GM18511 (cell line): ENCODE measurements around the gene AZI2.
A peak's percentile ranks its signal among the peaks of the same experiment; 100 is the strongest.

ENCODE experiments used
- ATAC-seq: cut with Tn5 transposase; IDR thresholded peaks from one replicate; pipeline ENCODE4 v1.9.1; 2021; ENCODE audit warnings: mild to moderate bottlenecking, moderate library complexity; ENCODE audit not compliant: unreplicated experiment

AZI2 gene, protein sequence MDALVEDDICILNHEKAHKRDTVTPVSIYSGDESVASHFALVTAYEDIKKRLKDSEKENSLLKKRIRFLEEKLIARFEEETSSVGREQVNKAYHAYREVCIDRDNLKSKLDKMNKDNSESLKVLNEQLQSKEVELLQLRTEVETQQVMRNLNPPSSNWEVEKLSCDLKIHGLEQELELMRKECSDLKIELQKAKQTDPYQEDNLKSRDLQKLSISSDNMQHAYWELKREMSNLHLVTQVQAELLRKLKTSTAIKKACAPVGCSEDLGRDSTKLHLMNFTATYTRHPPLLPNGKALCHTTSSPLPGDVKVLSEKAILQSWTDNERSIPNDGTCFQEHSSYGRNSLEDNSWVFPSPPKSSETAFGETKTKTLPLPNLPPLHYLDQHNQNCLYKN

DNA sequence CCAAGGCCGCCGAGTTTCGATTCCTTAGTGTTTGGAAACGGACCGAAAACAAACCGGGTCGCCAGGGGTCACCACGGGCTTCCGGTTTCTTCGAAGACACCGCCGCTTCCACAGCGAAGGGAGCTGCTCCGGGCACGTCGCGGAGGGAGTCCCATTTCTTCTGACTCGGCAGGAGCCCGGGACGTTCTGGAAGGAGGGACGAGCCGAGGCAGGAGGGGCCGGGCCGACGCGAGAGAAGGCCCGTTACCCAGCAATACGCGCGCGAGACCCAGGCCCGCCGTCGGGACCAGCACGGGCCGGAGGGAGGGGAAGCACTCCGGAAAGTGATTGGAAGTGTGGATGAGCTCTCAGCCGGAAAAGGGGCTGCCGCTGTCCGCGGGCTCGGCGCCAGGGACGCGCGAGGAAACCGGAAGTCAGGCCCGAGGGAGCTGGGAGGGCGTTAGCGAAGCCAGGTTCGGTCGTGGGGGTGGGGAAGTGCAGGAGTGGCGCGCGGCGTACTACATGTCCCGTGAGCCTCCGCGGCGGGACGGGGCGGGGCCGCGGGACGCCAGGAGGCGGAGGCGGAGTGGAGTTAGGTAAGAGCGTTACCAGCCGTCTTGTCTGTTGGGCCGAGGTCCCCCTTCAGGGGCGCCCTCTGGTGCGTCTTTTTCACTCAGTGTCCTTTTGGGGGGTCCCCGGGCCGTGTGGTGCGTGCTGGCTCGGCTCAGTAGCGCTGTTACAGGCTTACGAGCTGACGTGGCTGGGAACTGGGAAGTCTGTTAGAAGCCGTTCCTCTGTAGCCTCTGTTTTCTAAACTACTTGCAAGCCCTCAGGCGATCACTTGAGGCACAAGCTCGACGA, at the start of gene AZI2, which contains the start of gene ZCWPW2:
AZI2 (minus strand) TSS at position 196 of the 840 bp plus-strand sequence. CDS start 8,207 bp downstream, outside the sequence.
ZCWPW2 (plus strand) TSS at position 93 of the 840 bp plus-strand sequence. CDS start 64,348 bp downstream, outside the sequence.
- peak; percentile 91 for ATAC-seq

DNA sequence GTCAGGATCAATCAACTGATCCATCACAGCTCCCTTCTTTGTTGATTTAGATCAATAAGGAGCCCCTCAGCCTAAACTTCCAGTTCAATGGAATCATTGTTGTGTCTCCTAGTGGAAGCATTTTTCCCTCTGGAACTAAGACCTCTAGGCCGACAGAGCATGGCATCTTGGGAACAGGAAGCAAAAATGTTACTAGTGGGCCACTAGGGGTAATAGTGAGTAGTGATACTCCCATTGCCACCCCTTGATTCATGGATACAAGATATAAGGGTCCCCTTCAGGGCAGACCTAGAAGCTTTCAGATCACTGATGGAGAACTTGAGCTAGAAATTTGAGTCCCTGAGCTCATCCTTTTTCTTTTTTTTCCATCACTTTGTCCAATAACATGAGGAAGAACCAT, 40.4 kb upstream of the AZI2 start:
- ATAC-seq: no peak

DNA sequence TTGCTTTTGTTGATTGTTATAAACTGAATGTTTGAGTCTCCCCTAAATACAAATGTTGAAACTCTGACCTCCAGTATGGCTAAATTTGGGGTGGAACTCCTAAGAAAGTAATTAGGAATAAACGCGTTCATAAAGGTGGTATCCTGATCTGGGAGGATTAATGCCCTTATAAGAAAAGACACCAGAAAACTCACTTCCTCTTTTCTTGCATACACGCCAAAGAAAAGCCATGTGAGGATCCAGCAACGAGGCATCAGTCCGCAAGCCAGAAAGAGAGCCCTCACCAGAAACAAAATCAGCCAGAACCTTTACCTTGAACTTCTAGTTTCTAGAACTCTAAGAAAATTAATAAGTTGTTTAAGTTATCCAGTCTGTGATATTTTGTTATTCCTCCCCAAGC, 37.4 kb upstream of the AZI2 start:
- ATAC-seq: no peak

DNA sequence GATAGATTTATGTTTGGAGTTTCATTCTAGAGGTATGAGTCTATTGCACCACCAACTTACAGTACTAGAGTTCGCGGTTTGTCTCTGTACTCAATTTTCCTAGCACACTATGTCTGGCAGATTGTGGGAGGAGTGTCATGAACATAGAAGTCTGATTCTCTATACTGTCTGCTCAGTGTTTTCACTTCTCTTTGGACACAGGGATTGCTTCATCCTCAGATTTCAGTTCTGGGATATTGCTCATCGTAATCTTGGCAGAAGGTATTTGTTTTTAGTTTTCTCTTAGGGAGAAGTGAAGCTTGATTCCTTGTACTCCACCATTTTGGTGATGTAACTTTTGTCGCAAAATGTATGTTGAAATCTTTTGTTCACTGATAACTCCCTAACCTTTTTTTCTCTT, 27.8 kb upstream of the AZI2 start:
- no peak for ATAC-seq

DNA sequence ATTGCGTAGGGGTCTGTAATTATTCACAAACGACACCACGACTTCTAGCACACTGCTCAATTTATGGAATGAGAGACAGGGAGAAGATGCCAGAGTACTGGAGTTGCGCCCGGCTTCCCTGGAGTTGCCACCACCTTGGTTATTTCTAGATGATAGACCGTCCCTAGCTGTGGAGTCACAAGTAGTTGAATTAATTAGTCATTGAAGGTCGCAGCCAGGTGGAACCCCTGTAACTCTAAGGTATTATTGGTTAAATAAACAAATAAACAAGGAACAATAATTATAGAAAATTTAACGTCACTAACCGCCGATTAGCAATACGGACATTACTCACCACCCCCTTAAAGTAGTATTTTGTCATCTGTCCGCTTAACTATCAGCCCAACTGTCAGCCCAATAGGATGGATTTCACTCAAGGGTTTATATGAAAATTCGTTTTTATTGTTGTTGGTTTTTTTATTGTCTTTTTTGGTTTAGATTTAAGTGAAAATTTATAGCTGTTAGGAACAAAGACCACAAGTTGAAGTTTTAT, 911 bp upstream of the AZI2 start:
- ATAC-seq: peak; percentile 1

DNA sequence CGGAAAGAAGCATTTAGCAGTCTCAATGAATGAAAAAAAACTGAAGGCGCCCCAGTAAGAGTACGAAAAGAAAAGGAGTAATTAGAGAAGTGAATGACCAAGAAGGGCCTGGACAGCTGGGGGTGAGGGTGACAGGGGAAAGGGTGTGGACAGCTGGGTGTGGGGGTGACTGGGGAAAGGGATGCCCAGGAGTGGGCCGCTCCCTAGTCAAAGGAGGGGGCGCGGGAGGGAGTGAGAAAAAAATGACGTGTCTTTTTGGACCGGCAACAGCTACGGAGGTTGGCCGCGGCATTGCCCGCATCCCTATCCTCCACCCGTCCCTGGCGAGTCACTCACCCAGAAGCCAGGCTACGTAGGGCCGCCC, 377 bp downstream of the AZI2 start:
- ATAC-seq: no peak

DNA sequence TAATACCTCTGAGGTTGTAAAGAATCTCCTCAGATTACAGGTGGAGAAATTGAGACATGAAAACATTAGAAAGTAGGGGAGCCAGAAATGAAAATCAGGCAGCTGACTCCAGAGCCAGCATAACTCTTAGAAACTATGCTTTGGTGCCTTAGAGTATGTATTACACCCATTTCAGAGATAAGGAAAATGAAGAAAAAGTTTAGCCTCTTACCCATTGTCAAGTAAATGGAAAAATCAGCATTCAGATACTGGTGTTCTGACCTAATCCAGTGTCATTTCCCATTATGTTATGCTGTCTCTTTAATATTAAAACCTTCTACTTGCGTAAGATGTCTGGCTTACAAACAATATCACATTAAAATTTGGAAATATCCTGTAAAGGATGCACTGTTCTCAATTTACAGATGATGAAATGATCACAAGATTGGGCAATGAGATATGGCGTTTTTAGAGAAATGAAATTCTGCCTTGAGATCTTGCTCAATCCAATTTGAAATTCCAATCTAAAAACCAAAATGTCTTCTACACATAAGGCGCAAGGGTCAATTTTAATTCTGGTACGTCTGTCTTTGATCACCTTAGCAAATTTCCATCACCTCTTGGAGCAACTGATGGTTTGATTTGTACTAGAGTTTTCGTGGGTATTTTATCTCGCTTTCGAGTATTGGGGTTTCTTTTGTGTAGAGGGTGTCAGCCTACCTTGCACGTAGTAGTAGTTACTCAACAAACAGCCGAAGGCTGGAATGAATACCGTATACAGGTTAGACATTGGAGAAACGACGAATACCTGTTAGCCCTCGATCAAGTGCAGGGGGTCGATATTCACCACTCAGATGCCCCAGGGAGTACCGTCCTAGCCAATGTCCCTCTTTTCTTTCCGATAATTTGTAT, 1.0 kb downstream of the AZI2 start:
- no peak for ATAC-seq

DNA sequence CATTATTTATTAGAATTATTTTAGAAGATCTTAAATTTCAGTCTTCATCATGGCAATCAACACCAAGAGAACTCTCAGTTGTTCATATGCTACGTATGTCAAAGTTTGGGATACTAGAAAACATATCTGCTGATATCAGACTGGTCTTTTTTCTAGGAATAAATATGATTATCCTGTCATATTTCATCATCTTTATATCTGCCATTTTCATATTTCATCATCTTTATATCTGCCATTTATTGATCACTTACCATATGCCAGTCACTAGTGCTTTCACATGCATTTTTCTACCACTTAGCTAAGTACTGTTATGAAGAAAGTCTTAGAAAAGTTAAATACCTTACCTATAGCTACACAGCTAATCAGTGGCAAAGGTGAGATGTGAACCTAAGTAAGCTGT, 2.9 kb downstream of the AZI2 start:
- ATAC-seq: no peak

DNA sequence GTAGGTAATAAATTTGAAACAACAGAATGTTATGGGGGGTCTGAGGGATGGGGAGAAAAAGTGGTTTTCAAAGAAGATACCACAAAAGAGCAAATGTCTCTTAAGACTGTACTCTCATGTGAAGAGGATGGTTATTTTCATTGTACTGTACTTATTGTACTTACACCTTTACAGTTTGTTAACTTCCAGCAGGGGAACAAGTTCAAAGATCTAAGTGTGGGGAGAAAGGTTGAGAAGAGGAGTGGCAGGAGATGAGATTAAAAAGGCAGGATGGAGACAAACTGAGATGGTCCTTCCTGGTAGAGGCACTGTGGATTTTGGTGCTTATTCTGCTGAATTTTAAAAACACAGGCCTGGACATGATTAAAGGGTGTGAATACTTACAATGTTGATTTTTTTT, 5.5 kb downstream of the AZI2 start:
- no peak for ATAC-seq

DNA sequence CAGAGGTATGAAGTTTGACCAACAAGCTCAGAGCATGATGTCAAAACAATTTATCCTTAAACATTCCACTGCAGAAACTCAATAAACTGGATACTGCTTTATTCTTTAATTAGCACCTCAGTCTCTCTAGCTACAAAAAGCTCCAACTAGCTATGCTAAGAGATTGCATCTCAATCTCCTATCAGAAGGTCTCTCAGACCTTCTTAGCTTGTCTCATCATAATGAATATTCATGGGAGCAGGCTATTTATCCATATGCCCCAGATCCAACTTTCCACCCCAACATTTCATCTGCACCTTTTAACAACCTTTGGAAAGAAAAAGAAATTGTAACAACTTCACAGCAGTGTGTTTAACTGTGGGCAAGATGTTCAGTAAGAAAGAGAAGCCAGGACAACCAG, 11.4 kb downstream of the AZI2 start:
- no peak for ATAC-seq

DNA sequence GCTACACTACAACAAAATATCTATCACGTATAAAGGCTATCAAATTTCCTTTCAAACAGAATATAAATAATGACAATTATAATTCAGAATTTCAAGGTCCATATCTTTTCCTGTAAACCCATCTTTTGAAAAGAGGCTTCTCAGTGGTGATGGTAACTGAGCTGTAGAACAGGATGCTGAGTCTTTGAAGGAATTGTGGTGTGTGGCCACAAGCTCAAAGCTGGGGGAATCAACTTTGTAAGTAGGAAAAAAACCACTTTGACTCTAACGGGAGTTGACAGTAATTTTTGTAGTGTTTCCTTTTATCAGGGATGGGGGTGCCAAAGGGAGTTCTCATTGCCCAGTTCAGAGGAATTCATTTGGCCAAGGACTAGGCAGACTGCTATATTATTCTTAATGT, 13.4 kb downstream of the AZI2 start:
- ATAC-seq: no peak

DNA sequence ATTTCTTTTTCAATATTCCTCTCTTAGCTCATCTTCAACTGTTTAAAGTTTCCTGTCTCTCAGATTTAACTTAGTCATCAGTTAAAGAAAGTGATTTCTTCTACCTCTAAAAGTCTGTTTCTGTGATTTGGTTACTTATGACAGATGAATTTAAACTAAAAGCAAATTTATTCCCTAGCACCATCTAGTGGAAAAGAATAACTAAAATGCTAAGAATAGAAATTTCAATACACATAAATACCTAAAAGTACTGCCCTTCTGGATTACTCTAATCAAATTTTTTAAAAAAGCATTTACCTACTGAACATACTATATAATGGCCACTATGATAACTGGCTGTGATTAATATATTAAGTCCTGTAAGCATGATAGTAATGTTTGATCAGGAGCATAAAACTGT, 14.1 kb downstream of the AZI2 start:
- no peak for ATAC-seq

DNA sequence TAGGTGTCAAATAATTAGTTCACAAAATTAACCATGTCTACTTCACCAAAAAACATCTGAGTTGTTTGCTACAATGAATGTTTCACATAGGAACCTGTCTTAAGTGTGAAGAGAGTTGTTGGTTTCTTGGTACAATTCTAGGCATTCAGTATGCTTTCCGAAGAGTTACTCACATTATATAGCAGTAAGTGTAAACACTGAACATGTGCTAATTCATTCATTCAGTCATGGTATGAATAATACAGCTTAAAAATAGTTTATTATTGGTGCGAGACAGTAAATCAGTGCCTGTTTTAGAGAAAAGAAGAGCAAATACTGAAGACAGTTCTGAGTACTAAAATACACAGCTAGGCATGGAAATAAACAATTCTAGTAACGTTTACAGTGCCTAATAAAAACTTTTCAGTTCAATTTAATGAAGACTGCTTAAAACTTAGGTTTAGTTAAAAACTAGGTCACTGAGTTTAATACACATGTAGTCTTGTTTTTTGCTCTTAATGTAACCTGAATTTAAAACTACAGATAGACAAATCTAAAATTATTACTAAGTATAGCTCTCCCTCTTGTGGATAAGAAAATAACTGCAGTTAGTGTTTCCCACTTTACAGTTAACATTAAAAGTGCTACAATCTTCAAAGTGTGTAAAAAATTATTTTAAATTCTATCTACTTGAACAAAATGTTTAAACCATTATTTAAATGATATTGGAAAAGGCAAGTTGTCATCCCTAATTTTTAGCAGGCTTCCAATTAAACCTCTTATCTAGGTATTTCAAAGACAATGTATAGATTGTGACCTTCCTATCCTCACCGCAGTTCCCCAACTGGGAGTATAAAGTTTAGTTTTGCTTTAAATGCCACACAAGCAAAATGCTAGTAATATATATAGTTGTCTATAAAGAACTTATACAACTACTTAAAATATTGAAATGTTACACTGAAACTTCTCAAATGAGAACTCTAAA, 20.2 kb downstream of the AZI2 start:
- ATAC-seq: peak; percentile 26

DNA sequence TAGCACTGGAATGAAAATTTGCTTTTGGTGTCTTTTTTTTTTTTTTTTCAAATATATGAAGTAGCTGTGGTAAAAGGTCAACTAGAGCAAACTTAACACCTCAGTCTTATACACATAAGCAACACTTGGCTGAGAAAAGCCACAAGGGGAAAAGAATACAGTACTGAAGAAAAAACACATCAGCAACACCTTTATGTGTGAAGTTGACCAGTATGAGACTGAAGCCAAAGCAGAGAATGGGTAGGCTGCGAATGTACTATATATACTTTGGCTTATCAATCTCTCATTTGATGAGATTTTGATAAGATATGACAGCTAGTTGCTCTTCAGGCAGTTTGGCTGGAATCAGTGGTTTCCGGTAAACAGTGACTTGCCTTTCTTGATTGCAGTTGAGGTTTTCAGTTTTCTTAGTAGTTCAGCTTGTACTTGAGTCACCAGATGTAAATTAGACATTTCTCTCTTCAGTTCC, 22.1 kb downstream of the AZI2 start:
- ATAC-seq: peak; percentile 85

DNA sequence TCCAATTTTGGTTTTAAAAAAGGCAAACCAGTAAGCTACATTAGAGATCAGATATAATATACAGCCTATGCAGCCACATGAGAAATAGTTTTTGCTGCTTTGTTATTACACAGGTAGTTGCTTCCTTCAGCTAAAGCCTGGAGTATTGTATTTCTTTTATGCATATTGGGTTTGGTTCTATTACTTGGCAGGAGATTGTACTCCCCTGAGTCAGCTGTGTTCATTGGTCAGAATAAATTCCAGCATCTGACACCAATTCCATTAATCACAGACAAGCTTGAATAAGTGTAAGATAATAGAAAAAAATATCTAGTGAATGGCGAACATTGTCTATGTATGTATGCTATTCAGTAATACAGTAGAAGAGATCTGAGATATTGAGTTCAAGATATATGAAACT, 26.2 kb downstream of the AZI2 start:
- no peak for ATAC-seq

DNA sequence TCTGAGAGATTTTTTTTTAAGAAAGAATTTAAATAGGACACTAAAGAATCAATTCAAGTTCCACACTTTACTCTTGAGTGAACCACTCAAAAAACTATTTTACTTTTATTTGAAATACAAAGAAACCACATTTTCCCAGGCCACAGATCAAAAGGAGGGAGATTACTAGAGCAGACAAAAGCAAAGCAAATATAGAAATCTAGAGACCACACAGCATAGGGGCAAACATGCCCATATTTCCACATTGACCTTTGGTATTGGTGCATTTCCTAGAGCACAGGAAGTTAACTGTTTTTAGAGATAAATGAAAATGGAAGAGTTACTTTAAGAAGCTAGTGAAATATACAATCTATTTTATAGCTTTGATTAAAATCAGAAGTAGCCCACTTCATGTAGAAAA, 27.6 kb downstream of the AZI2 start:
- no peak for ATAC-seq

DNA sequence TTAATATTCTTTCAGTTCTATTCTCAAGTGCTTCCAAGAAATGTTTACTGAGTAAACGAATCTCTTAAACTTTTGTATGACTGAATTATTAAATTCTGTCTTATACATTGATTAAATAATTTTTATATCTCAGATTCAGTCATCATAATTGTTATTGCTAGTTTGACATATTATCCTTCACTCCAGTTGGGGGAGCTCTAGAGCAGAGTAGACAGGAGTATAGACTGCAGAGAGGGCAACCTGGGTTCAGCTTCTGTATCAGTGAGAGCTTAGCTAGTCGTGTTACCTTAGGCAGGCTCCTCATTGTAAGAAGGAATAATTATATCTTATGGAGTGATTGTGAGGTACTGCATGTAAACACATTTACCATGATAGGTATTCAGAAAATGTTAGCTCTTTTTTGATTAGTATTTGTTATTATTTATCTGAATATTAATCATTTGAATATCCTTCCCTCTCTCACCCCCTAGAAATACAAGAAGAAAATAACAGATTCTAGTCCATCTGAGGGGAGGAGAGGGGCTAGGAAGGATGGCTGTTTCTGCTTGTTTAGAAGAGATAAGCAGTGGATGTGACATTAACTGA, 31.1 kb downstream of the AZI2 start:
- peak; percentile 92 for ATAC-seq

DNA sequence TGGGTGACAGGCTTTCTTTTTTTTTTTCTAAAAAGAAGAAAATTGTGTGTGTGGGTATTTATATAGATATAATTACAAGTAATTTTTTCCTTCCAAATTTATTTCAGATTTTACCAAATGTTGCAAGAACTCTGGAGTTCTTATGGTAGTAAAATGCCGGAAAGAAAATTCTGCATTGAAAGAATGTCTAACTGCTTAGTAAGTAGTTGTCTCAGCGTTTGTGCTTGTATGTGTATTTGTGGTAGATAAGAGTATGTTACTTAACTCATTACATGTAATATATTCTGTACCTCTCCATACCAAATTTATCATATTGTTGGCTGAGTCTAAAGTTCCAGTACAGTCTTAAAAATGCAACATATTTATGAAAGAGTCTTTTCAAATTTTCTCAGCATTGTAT, 32.4 kb downstream of the AZI2 start:
- ATAC-seq: no peak

DNA sequence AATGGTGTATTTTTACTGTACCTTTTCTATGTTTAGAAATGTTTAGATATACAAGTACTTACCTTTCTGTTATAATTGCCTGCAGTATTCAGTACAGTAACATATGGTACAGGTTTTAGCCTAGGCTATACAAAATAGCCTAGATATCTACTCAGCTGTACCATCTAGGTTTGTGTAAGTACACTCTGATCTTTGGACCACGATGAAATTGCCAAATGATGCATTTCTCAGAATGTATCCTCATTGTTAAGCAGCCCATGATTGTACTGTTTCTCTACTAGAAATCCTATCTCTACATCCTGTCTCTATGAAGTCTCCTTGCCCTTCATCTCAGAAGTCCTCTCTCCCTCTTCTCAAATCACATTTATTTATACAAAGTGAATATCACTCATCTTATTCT, 32.9 kb downstream of the AZI2 start:
- no peak for ATAC-seq
